Tibial artery (tissue), 4 donors: ENCODE data around the gene NXN.

Experiments
- DNase-seq, 2 donors: peaks; one replicate each; pipeline ENCODE4 v3.0.0-alpha.2; 2019
- H3K27ac ChIP-seq, 2 donors: fragments of 200-600 bp; sonication (generic) in 1 of 2; 1 replicate in 1 of 2; 2 replicates in 1 of 2; pipeline ENCODE4 v1.5.1; 2018 to 2019; ENCODE audit warnings: mild to moderate bottlenecking in 1 of 2
- H3K27me3 ChIP-seq, 2 donors: fragments of 200-600 bp; sonication (generic) in 1 of 2; one replicate each; pipeline versions ENCODE4 v1.5.1 to v1.6.0; 2016 to 2019
- H3K36me3 ChIP-seq, 3 donors: fragments of 200-600 bp; sonication (generic) in 2 of 3; one replicate each; pipeline ENCODE4 v1.5.1; 2016 to 2019; ENCODE audit warnings: mild to moderate bottlenecking in 2 of 3
- H3K4me1 ChIP-seq, 4 donors: fragments of 200-600 bp; sonication (generic) in 2 of 4; 1 replicate in 3 of 4; 2 replicates in 1 of 4; pipeline ENCODE4 v1.5.1; 2016 to 2019
- H3K4me3 ChIP-seq, 2 donors: fragments of 200-600 bp; sonication (generic) in 1 of 2; 1 replicate in 1 of 2; 2 replicates in 1 of 2; pipeline ENCODE4 v1.5.1; 2018 to 2019; ENCODE audit warnings: mild to moderate bottlenecking in 2 of 2
- H3K9me3 ChIP-seq, 3 donors: fragments of 200-600 bp; sonication (generic) in 1 of 3; one replicate each; pipeline ENCODE4 v1.5.1; 2016 to 2019
- CTCF ChIP-seq, 2 experiments: fragments of 200-600 bp in 1 of 2; fragments of 450-650 bp in 1 of 2; IDR thresholded peaks; one replicate each; pipeline ENCODE4 v1.5.1; 2017 to 2019; ENCODE audit warnings: antibody characterized with exemption in 2 of 2, mild to moderate bottlenecking in 1 of 2, moderate library complexity in 1 of 2
- intact Hi-C: fragments of 100-400 bp; cut with DNase I; formaldehyde crosslinking; loops from one replicate; pipeline ENCODE4 v1.15.0; 2023; ENCODE audit warnings: low total_unique reads

Gene NXN

GRCh38 chr17:992933-993332 is 13.4 kb upstream of the NXN start:
- no peak for DNase-seq
- Histone ChIP-seq H3K4me1 (peaks cover 3 to 10% (median 8%) of the 10 kb centered on the region in 4 donors), H3K27me3 (no peaks in the 10 kb centered on the region), H3K4me3 (no peak overlapping the region), H3K9me3 (no peaks in the 10 kb centered on the region), H3K27ac (no peak overlapping the region), H3K36me3 (no peaks in the 10 kb centered on the region)
- no peak for TF ChIP-seq CTCF (IDR thresholded peaks at IDR 0.05)
- intact Hi-C loops: no loop called here

DNA sequence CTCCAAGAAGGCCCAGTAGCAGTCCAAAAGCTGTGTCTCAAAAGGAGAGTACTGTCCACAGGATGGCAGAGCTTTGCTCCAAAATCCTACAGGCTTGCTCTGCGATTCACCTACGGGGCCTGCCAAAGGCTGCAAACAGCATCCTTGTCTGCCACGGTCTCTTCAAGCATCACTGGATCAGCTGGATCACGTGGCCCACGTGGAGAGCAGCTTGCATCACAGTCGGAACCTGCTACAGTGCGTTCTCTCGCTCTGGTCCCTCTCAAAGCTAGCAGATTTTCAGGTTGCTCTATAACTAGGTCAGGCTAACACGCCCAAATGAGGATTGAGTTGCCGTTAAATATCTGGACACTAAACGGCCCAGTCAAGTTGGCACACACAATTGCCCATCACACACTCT is 9.0 kb upstream of the NXN start:
- H3K9me3 ChIP-seq: no peaks in the 10 kb centered on the region
- DNase-seq: no peak
- H3K27ac ChIP-seq: no peak overlapping the region
- H3K36me3 ChIP-seq: no peaks in the 10 kb centered on the region
- H3K4me3 ChIP-seq: no peak overlapping the region
- intact Hi-C loops: no loop called here
- no peak for TF ChIP-seq CTCF (IDR thresholded peaks at IDR 0.05)
- H3K4me1 ChIP-seq: no peaks in the 10 kb centered on the region
- no peaks in the 10 kb centered on the region for H3K27me3 ChIP-seq

- Histone ChIP-seq H3K4me1 (no peaks in the 10 kb centered on the region), H3K36me3 (no peaks in the 10 kb centered on the region), H3K4me3 (no peak overlapping the region), H3K9me3 (no peaks in the 10 kb centered on the region), H3K27ac (no peak overlapping the region), H3K27me3 (no peaks in the 10 kb centered on the region)
- intact Hi-C loops: no loop called here
- no peak for DNase-seq
- no peak for TF ChIP-seq CTCF (IDR thresholded peaks at IDR 0.05)
Observed at GRCh38 chr17:987931-988330, 8.4 kb upstream of the NXN start.

GRCh38 chr17:986322-986929 is 6.8 kb upstream of the NXN start:
- H3K36me3 ChIP-seq: no peaks in the 10 kb centered on the region
- TF ChIP-seq CTCF (IDR thresholded peaks at IDR 0.05): no peak
- H3K4me1 ChIP-seq: no peaks in the 10 kb centered on the region
- no peaks in the 10 kb centered on the region for H3K9me3 ChIP-seq
- no peak overlapping the region for H3K27ac ChIP-seq
- no peak overlapping the region for H3K4me3 ChIP-seq
- H3K27me3 ChIP-seq: no peaks in the 10 kb centered on the region
- intact Hi-C loops: no loop called here
- no peak for DNase-seq

- Histone ChIP-seq H3K4me3 (no peak overlapping the region), H3K4me1 (peaks cover 0 to 14% (median 5%) of the 10 kb centered on the region in 4 donors), H3K9me3 (no peaks in the 10 kb centered on the region), H3K36me3 (no peaks in the 10 kb centered on the region), H3K27me3 (no peaks in the 10 kb centered on the region), H3K27ac (no peak overlapping the region)
- intact Hi-C loops: loop anchor here (5.0 kb wide), 1 partner anchor 73 kb away; no protein-coding TSS in a partner anchor
- TF ChIP-seq CTCF (IDR thresholded peaks at IDR 0.05): no peak
- no peak for DNase-seq
Observed at GRCh38 chr17:983921-984320, 4.3 kb upstream of the NXN start.

DNA sequence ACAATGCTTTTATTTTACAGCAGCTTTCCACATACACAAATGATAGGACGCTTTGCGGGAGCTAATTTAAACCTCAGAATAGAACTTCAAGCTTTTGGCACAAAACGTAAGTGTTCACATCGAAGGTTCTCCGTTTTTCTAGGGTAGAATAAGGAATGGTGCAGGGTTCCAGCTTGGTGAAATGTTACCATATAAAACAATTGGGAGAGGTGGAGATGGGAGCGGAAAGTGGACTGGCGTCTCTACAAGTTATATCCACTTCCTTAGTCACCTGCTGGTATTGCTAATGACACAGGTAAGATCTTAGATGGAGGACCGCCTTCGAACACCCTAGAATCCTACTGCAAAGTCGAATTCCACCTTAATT is 1.7 kb upstream of the NXN start:
- Histone ChIP-seq H3K4me1 (peaks cover 0 to 35% (median 13%) of the 10 kb centered on the region in 4 donors), H3K9me3 (no peaks in the 10 kb centered on the region), H3K27me3 (peaks cover 0 to 4% of the 10 kb centered on the region in 2 donors), H3K4me3 (no peak overlapping the region), H3K36me3 (no peaks in the 10 kb centered on the region), H3K27ac (no peak overlapping the region)
- DNase-seq: no peak
- intact Hi-C loops: loop anchor here (2.0 to 5.0 kb wide), 2 partner anchors 76 to 186 kb away; no protein-coding TSS in a partner anchor
- TF ChIP-seq CTCF (IDR thresholded peaks at IDR 0.05): no peak
